B cell (primary cell): ENCODE measurements around the gene ABCB4. TPM values are rescaled to one million over a fixed set of nuclear protein-coding genes. Genes with fewer than 3 reads are reported as not detected.

Experiments used
- ATAC-seq: fragments of 200-7000 bp; cut with Tn5 transposase; one replicate; pipeline ENCODE4 v1.10.0; 2021; ENCODE audit warnings: low read depth, mild to moderate bottlenecking, moderate number of reproducible peaks, moderate library complexity
- CTCF ChIA-PET: fragments of 350-600 bp; sonication (Branson Sonifier 250); formaldehyde crosslinking; loops from one replicate; lab custom pipeline; 2021; ENCODE audit warnings: antibody characterized with exemption, inconsistent platforms; lab: Charles Lee
- POLR2A ChIA-PET: fragments of 350-600 bp; sonication (Branson Sonifier 250); formaldehyde crosslinking; loops from one replicate; lab custom pipeline; 2021; ENCODE audit warnings: antibody characterized with exemption; lab: Charles Lee
- DNase-seq: peaks from one replicate; pipeline ENCODE4 v3.0.0; 2013
- H2AFZ ChIP-seq: 2 replicates; pipeline ENCODE4 v1.6.1; 2012; ENCODE audit warnings: mild to moderate bottlenecking, low read depth, low read length; ENCODE audit not compliant: insufficient read depth, poor library complexity, severe bottlenecking
- H3K27ac ChIP-seq, 2 donors: 1 replicate in 1 of 2; 2 replicates in 1 of 2; pipeline ENCODE4 v1.5.1; 2012 to 2013; ENCODE audit warnings: low read length in 2 of 2, mild to moderate bottlenecking in 2 of 2, moderate library complexity in 1 of 2
- H3K27me3 ChIP-seq, 4 experiments: fragments of 200-600 bp in 1 of 4; sonication (generic) in 1 of 4; replicated peaks in 1 of 4; 1 replicate in 2 of 4; 2 replicates in 2 of 4; pipeline versions ENCODE4 v1.6.1 to v1.7.0; 2013 to 2016; ENCODE audit warnings: low read length in 3 of 4, mild to moderate bottlenecking in 2 of 4, mixed read lengths in 1 of 4, moderate library complexity in 1 of 4; ENCODE audit not compliant: insufficient read depth in 4 of 4, control insufficient read depth in 3 of 4; ENCODE audit errors: control extremely low read depth in 1 of 4
- H3K36me3 ChIP-seq, 2 experiments: replicated peaks in 1 of 2; 1 replicate in 1 of 2; 2 replicates in 1 of 2; pipeline versions ENCODE4 v1.6.1 to v1.7.1; 2013; ENCODE audit warnings: low read length in 1 of 2; ENCODE audit not compliant: insufficient read depth in 2 of 2, control insufficient read depth in 1 of 2; ENCODE audit errors: control extremely low read depth in 1 of 2, extremely low read depth in 1 of 2
- H3K4me1 ChIP-seq, 2 donors: fragments of 200-600 bp in 1 of 2; sonication (generic) in 1 of 2; 1 replicate in 1 of 2; 2 replicates in 1 of 2; pipeline versions ENCODE4 v1.5.1 to v1.6.1; 2013 to 2017; ENCODE audit warnings: low read length in 2 of 2; ENCODE audit not compliant: control insufficient read depth in 2 of 2, insufficient read depth in 2 of 2
- H3K4me2 ChIP-seq: replicated peaks from 2 replicates; pipeline ENCODE3; 2012; ENCODE audit warnings: mild to moderate bottlenecking, low read depth, low read length; ENCODE audit not compliant: poor library complexity, severe bottlenecking
- H3K4me3 ChIP-seq, 5 experiments: fragments of 200-600 bp in 1 of 5; sonication (generic) in 1 of 5; 1 replicate in 3 of 5; 2 replicates in 2 of 5; pipeline versions ENCODE4 v1.5.1 to v1.7.0; 2011 to 2016; ENCODE audit warnings: low read length in 4 of 5, mild to moderate bottlenecking in 4 of 5, low read depth in 2 of 5, control low read depth in 1 of 5, moderate library complexity in 1 of 5; ENCODE audit not compliant: insufficient read depth in 1 of 5; ENCODE audit errors: control extremely low read depth in 1 of 5, extremely low read depth in 1 of 5
- H3K79me2 ChIP-seq: fragments of 200-600 bp; sonication (generic); one replicate; pipeline ENCODE4 v1.6.0; 2016; ENCODE audit warnings: low read length; ENCODE audit not compliant: control insufficient read depth, insufficient read depth
- H3K9ac ChIP-seq: fragments of 200-600 bp; sonication (generic); 2 replicates; pipeline ENCODE4 v1.6.1; 2017; ENCODE audit warnings: mild to moderate bottlenecking, low read length, moderate library complexity
- H3K9me3 ChIP-seq, 3 donors: one replicate each; pipeline versions ENCODE4 v1.6.1 to v1.7.1; 2013; ENCODE audit warnings: low read length in 2 of 3; ENCODE audit not compliant: control insufficient read depth in 2 of 3, insufficient read depth in 1 of 3; ENCODE audit errors: control extremely low read depth in 1 of 3
- H4K20me1 ChIP-seq: 2 replicates; pipeline ENCODE4 v1.6.0; 2012; ENCODE audit warnings: mild to moderate bottlenecking, low read length; ENCODE audit not compliant: insufficient read depth, control insufficient read depth, poor library complexity, severe bottlenecking
- H3K27ac Mint-ChIP-seq: one replicate; pipeline ENCODE4 v1.8.0; 2021; ENCODE audit warnings: mixed read lengths
- H3K27me3 Mint-ChIP-seq: one replicate; pipeline ENCODE4 v1.8.0; 2021; ENCODE audit warnings: mixed read lengths
- H3K4me1 Mint-ChIP-seq: one replicate; pipeline ENCODE4 v1.8.0; 2021; ENCODE audit warnings: mixed read lengths
- H3K4me3 Mint-ChIP-seq: one replicate; pipeline ENCODE4 v1.8.0; 2021; ENCODE audit warnings: mixed read lengths
- H3K9me3 Mint-ChIP-seq: one replicate; pipeline ENCODE4 v1.8.0; 2022; ENCODE audit warnings: mixed read lengths; ENCODE audit not compliant: insufficient read depth
- CTCF ChIP-seq: fragments of 200-600 bp; IDR thresholded peaks from one replicate; pipeline ENCODE4 v1.8.0; 2022; ENCODE audit warnings: antibody characterized with exemption, mild to moderate bottlenecking
- EZH2 ChIP-seq: IDR thresholded peaks from 2 replicates; pipeline ENCODE4 v1.6.1; 2012; ENCODE audit warnings: borderline replicate concordance, low read depth, mild to moderate bottlenecking, moderate library complexity, low read length; ENCODE audit not compliant: insufficient read depth, poor library complexity, severe bottlenecking
- WGBS: methylation state at CpG from one replicate; pipeline ENCODE4 v1.1.5; 2013; ENCODE audit warnings: missing lambda C conversion rate; ENCODE audit not compliant: insufficient coverage; 5-methylcytosine and 5-hydroxymethylcytosine counted together
- intact Hi-C: fragments of 100-400 bp; cut with micrococcal nuclease; formaldehyde crosslinking; loops from one replicate; pipeline ENCODE4 v1.10.0; 2022
- polyA plus RNA-seq: library from polyadenylated mRNA; depleted of rRNA; stranded (reverse); fragments of >200 nt; gene quantifications from 2 replicates; pipeline ENCODE4 v1.2.3, GENCODE V29; 2012
- total RNA-seq, 2 donors: library from RNA; stranded (reverse); fragments of 120-200 nt in 1 of 2; gene quantifications; 1 replicate in 1 of 2; 2 replicates in 1 of 2; pipeline versions ENCODE4 v1.2.3 to v1.2.4, GENCODE V29; 2013 to 2022

Gene ABCB4
- total and polyA plus RNA-seq, 2 donors (not counting 1 experiment from before 2014, with no cell fraction given): 16.6 to 40.0 TPM

DNA sequence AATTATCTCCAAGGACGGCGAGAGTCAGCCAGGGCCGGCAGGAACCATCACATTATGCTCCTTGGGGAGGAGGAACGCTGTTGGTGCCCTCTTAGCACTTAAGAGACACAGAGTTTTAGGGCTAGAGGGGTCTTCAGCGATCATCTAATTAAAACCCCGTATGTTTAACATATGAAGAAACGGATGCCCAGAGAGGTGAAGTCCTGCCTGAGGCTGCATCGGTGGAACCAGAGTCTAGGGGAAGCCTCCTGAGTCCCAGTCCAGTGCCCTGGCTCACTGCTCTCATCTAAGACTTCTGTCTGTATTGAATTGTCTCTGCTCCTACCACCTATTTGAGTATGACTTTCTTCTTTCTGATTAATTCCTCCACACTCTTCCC lies 688 bp upstream of the ABCB4 start:
- intact Hi-C loops: loop anchor here (10.0 kb wide), 2 partner anchors 89 to 321 kb away; partner anchors contain the start of gene DMTF1
- Histone ChIP-seq H3K4me3 (peak overlapping the region; percentile 38 to 87 (median 73)), H3K9me3 (no peaks in the 10 kb centered on the region), H3K36me3 (peaks cover 1 to 6% of the 10 kb centered on the region in 2 experiments), H3K4me1 (peaks cover 29 to 42% of the 10 kb centered on the region in 2 donors), H3K27me3 (no peaks in the 10 kb centered on the region), H4K20me1 (no peaks in the 10 kb centered on the region), H3K9ac (peak overlapping the region; percentile 86), H3K4me2 (peak overlapping the region; percentile 87), H3K79me2 (peaks cover 16% of the 10 kb centered on the region), H3K27ac (peak overlapping the region; percentile 84 to 87), H2AFZ (peak overlapping the region; percentile 81)
- Mint-ChIP-seq H3K27me3 (no peaks in the 10 kb centered on the region), H3K27ac (peak overlapping the region; percentile 98), H3K9me3 (no peaks in the 10 kb centered on the region), H3K4me3 (peak overlapping the region; percentile 90), H3K4me1 (peaks cover 41% of the 10 kb centered on the region)
- ATAC-seq (no peak), DNase-seq (no peak)
- 68% methylated on average over 6 of the region's 8 CpGs for WGBS
- POLR2A ChIA-PET: interaction anchor here (0.7 kb wide), 1 partner anchor 29 kb away, joined by 3 read pairs; no protein-coding TSS in a partner anchor
- TF ChIP-seq CTCF: no peak
- CTCF ChIA-PET: no interaction called here

- H2AFZ ChIP-seq: peak overlapping the region; percentile 81
- peak overlapping the region; percentile 54 to 87 (median 73) for H3K4me3 ChIP-seq
- peaks cover 16% of the 10 kb centered on the region for H3K79me2 ChIP-seq
- peaks cover 29 to 42% of the 10 kb centered on the region in 2 donors for H3K4me1 ChIP-seq
- peak overlapping the region; percentile 87 to 92 for H3K27ac ChIP-seq
- DNase-seq (peak; percentile 89), ATAC-seq (peak; percentile 68)
- Mint-ChIP-seq H3K27ac (peak overlapping the region; percentile 97), H3K9me3 (no peaks in the 10 kb centered on the region), H3K27me3 (no peaks in the 10 kb centered on the region), H3K4me3 (peak overlapping the region; percentile 93), H3K4me1 (peaks cover 46% of the 10 kb centered on the region)
- H4K20me1 ChIP-seq: no peaks in the 10 kb centered on the region
- H3K4me2 ChIP-seq: peak overlapping the region; percentile 87
- TF ChIP-seq EZH2 (no peak), CTCF (no peak)
- intact Hi-C loops: loop anchor here (1.0 to 10.0 kb wide), 9 partner anchors 24 to 402 kb away; partner anchors contain the start of genes CROT, DBF4, DMTF1 and RUNDC3B
- CTCF ChIA-PET: interaction anchor here (1.3 kb wide), 1 partner anchor 125 kb away, joined by 6 read pairs; the partner anchor contains the start of gene ABCB1
- POLR2A ChIA-PET: no interaction called here
- no peaks in the 10 kb centered on the region for H3K9me3 ChIP-seq
- H3K9ac ChIP-seq: peak overlapping the region; percentile 86
- peaks cover 1 to 6% of the 10 kb centered on the region in 2 experiments for H3K36me3 ChIP-seq
- no peaks in the 10 kb centered on the region for H3K27me3 ChIP-seq
- 5% methylated on average over 9 of the region's 14 CpGs for WGBS
Measured at GRCh38 chr7:87474533-87475358, 734 bp downstream of the ABCB4 start.
